Mesendoderm (in vitro differentiated cells): Measurements from ENCODE around the gene RHOD.

Experiments
- DNase-seq: peaks from one replicate; pipeline ENCODE4 v3.0.0; 2013
- H2AK5ac ChIP-seq: 2 replicates; pipeline ENCODE4 v1.6.1; 2013; ENCODE audit warnings: low read length, inconsistent platforms
- H2BK120ac ChIP-seq: 2 replicates; pipeline ENCODE4 v1.6.1; 2013; ENCODE audit warnings: low read depth, mild to moderate bottlenecking, low read length, moderate library complexity, mixed read lengths
- H2BK15ac ChIP-seq: replicated peaks from 2 replicates; pipeline ENCODE4 v1.6.1; 2013; ENCODE audit warnings: low read depth, mild to moderate bottlenecking, moderate library complexity
- H2BK5ac ChIP-seq: 2 replicates; pipeline ENCODE4 v1.6.1; 2013; ENCODE audit warnings: low read length, inconsistent platforms
- H3K18ac ChIP-seq: 2 replicates; pipeline ENCODE4 v1.6.1; 2013; ENCODE audit warnings: mild to moderate bottlenecking, low read length, mixed read lengths
- H3K23ac ChIP-seq: one replicate; pipeline ENCODE4 v1.6.1; 2013; ENCODE audit warnings: low read length
- H3K27ac ChIP-seq: 2 replicates; pipeline ENCODE4 v1.5.1; 2013; ENCODE audit warnings: low read depth, mild to moderate bottlenecking, inconsistent platforms, low read length, moderate library complexity
- H3K27me3 ChIP-seq: 2 replicates; pipeline ENCODE4 v1.6.1; 2013; ENCODE audit warnings: low read length, control low read depth, mild to moderate bottlenecking, inconsistent platforms; ENCODE audit not compliant: insufficient read depth, poor library complexity
- H3K36me3 ChIP-seq: 2 replicates; pipeline ENCODE4 v1.6.1; 2013; ENCODE audit warnings: low read length, inconsistent platforms; ENCODE audit not compliant: control insufficient read depth, insufficient read depth
- H3K4ac ChIP-seq: one replicate; pipeline ENCODE4 v1.6.1; 2013; ENCODE audit warnings: low read depth, mild to moderate bottlenecking, low read length, moderate library complexity
- H3K4me1 ChIP-seq: 2 replicates; pipeline ENCODE4 v1.6.1; 2013; ENCODE audit warnings: low read depth, low read length, inconsistent platforms; ENCODE audit not compliant: control insufficient read depth
- H3K4me2 ChIP-seq: 2 replicates; pipeline ENCODE4 v1.6.1; 2013; ENCODE audit warnings: low read length
- H3K4me3 ChIP-seq: 2 replicates; pipeline ENCODE4 v1.5.1; 2013; ENCODE audit warnings: mild to moderate bottlenecking, low read length
- H3K56ac ChIP-seq: one replicate; pipeline ENCODE4 v1.6.1; 2013; ENCODE audit warnings: low read length
- H3K79me1 ChIP-seq: 2 replicates; pipeline ENCODE4 v1.6.1; 2013; ENCODE audit warnings: low read length, inconsistent platforms
- H3K79me2 ChIP-seq: 2 replicates; pipeline ENCODE4 v1.6.1; 2013; ENCODE audit warnings: mild to moderate bottlenecking, low read length; ENCODE audit not compliant: control insufficient read depth, insufficient read depth
- H3K9ac ChIP-seq: 2 replicates; pipeline ENCODE4 v1.6.1; 2013; ENCODE audit warnings: low read length, inconsistent platforms
- H4K5ac ChIP-seq: one replicate; pipeline ENCODE4 v1.6.1; 2013; ENCODE audit warnings: low read length
- H4K8ac ChIP-seq: one replicate; pipeline ENCODE4 v1.6.1; 2013; ENCODE audit warnings: low read depth, mild to moderate bottlenecking, control low read depth, low read length, moderate library complexity
- WGBS: extraction: QIAGEN DNeasy Blood & Tissue Kit; methylation state at CpG from one replicate; pipeline ENCODE4 v1.1.7; 2013; ENCODE audit warnings: low lambda C conversion rate, missing lambda C conversion rate; ENCODE audit not compliant: insufficient coverage; ENCODE audit errors: extremely low coverage; 5-methylcytosine and 5-hydroxymethylcytosine counted together

The RHOD gene

DNA sequence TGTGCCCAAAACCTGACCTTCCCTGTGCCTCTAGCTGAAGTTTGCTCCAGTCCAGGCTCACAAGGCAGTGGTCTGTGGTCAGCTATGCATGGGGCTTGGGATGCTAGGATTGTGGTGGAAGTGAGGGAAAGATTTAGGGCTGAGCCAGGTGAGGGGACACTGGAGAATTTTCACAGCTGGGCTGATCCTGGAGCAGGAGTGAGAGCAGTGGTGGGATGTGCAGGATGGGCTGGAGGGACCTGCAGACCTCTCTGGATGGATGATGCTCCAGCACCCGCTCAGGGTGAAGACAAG lies 38.5 kb downstream of the RHOD start:
- Histone ChIP-seq H3K27ac (no peak overlapping the region), H3K23ac (no peak overlapping the region), H3K4me3 (no peak overlapping the region), H3K18ac (no peak overlapping the region), H3K4ac (no peak overlapping the region), H3K4me2 (no peak overlapping the region), H3K27me3 (no peaks in the 10 kb centered on the region), H3K4me1 (no peaks in the 10 kb centered on the region), H2BK120ac (no peak overlapping the region), H3K9ac (no peak overlapping the region), H3K36me3 (no peaks in the 10 kb centered on the region), H3K79me2 (no peaks in the 10 kb centered on the region), H3K56ac (no peak overlapping the region), H4K5ac (no peak overlapping the region), H3K79me1 (no peaks in the 10 kb centered on the region), H2AK5ac (no peak overlapping the region), H4K8ac (no peak overlapping the region), H2BK5ac (no peak overlapping the region), H2BK15ac (no peak overlapping the region)
- DNase-seq, result no peak
- WGBS, result no CpG with 5 or more reads among the region's 1 CpG

DNA sequence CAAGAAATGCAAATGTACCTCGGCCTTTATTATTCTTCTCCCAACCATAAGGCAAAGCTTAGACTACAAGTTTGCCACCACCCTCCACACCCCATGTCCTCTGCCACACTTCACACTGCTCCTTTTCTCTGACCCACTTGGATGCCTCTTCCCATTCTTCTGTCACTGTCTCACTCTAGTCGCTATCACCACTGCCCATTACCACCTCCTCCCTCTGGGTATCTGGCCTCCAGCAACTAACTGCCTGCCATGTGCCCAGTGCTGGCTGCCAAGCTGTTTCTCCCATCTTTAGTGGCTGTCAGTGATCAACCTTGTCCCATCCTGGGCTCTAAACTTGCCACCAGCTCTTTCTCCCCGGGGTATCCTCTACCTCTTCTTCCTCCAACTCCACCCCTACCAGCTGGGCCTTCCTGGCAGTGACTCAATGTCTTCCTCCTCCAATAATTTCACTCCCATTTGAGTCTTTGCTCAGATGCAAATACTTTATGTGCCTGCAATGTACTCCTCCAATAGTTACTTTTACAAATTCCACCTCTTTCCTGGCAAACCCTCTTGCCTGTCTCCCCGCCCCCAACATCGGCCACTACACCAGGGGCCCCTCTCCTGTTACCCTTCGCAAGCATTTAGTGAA lies 42.3 kb downstream of the RHOD start:
- Histone ChIP-seq H3K23ac (no peak overlapping the region), H3K18ac (no peak overlapping the region), H3K36me3 (no peaks in the 10 kb centered on the region), H2BK120ac (no peak overlapping the region), H3K79me2 (no peaks in the 10 kb centered on the region), H4K8ac (no peak overlapping the region), H2BK15ac (no peak overlapping the region), H3K79me1 (no peaks in the 10 kb centered on the region), H4K5ac (no peak overlapping the region), H3K56ac (no peak overlapping the region), H3K4ac (no peak overlapping the region), H3K4me1 (no peaks in the 10 kb centered on the region), H3K4me3 (no peak overlapping the region), H2BK5ac (no peak overlapping the region), H2AK5ac (no peak overlapping the region), H3K4me2 (no peak overlapping the region), H3K27ac (no peak overlapping the region), H3K9ac (no peak overlapping the region), H3K27me3 (no peaks in the 10 kb centered on the region)
- DNase-seq, result no peak
- WGBS, result no CpG with 5 or more reads among the region's 6 CpGs

DNA sequence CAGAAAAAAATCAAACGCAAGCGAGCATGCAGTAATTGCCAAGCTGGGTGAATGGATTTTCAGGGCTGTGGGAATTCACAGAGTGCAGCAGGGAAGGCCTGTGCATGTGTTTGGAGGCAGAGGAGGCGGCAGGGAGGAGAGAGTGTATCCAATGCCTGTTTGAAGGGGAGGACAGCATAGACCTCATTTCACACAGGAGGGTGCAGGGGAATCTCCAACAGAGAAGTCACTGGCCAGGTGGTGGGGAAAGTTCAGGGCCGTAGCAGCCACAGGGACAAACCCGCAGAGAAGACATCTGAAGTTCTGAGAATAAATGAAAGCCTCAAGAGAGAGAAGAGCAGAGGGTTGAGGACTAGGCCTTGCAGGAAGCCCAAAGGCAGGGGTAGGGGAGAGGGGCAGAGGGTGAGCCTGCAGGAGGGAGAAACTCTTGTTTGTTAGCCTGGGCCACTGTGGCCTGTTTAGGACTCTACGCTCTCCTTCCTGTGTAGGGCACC lies 43.2 kb downstream of the RHOD start:
- H3K9ac ChIP-seq, result no peak overlapping the region
- WGBS, result no CpG with 5 or more reads among the region's 6 CpGs
- no peak overlapping the region for H2BK120ac ChIP-seq
- no peak overlapping the region for H3K27ac ChIP-seq
- H4K8ac ChIP-seq, result no peak overlapping the region
- no peak overlapping the region for H3K23ac ChIP-seq
- H3K27me3 ChIP-seq, result no peaks in the 10 kb centered on the region
- H3K79me1 ChIP-seq, result no peaks in the 10 kb centered on the region
- H3K79me2 ChIP-seq, result no peaks in the 10 kb centered on the region
- H2BK15ac ChIP-seq, result no peak overlapping the region
- no peak overlapping the region for H2AK5ac ChIP-seq
- no peak overlapping the region for H3K18ac ChIP-seq
- no peak overlapping the region for H2BK5ac ChIP-seq
- no peak overlapping the region for H3K4me2 ChIP-seq
- H3K4ac ChIP-seq, result no peak overlapping the region
- H3K4me1 ChIP-seq, result no peaks in the 10 kb centered on the region
- H3K56ac ChIP-seq, result no peak overlapping the region
- no peaks in the 10 kb centered on the region for H3K36me3 ChIP-seq
- no peak for DNase-seq
- no peak overlapping the region for H3K4me3 ChIP-seq
- H4K5ac ChIP-seq, result no peak overlapping the region

DNA sequence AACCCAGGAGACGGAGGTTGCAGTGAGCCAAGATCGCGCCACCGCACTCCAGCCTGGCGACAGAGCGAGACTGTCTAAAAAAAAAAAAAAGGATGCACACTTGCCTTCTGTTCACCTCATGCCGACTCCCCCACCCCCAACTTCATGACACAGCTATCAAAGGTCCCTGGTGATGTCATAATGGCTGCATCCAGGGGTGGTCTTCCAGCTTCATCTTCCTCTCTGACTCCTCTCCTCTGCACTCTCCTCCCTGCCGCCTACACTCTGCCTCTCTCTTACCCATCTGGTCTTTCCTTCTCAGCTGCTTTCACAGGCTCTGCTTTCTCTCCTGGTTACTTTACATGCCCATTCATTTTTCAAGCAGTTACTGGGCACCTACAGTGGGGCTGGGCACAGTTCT lies 46.0 kb downstream of the RHOD start:
- Histone ChIP-seq H3K18ac (no peak overlapping the region), H2BK5ac (no peak overlapping the region), H3K4ac (no peak overlapping the region), H3K79me2 (no peaks in the 10 kb centered on the region), H3K79me1 (no peaks in the 10 kb centered on the region), H3K9ac (no peak overlapping the region), H4K8ac (no peak overlapping the region), H3K23ac (no peak overlapping the region), H2BK15ac (no peak overlapping the region), H3K56ac (no peak overlapping the region), H3K4me1 (no peaks in the 10 kb centered on the region), H4K5ac (no peak overlapping the region), H2AK5ac (no peak overlapping the region), H3K27ac (no peak overlapping the region), H3K4me3 (no peak overlapping the region), H3K4me2 (no peak overlapping the region), H3K36me3 (no peaks in the 10 kb centered on the region), H2BK120ac (no peak overlapping the region), H3K27me3 (no peaks in the 10 kb centered on the region)
- WGBS, result no CpG with 5 or more reads among the region's 8 CpGs
- DNase-seq, result no peak

DNA sequence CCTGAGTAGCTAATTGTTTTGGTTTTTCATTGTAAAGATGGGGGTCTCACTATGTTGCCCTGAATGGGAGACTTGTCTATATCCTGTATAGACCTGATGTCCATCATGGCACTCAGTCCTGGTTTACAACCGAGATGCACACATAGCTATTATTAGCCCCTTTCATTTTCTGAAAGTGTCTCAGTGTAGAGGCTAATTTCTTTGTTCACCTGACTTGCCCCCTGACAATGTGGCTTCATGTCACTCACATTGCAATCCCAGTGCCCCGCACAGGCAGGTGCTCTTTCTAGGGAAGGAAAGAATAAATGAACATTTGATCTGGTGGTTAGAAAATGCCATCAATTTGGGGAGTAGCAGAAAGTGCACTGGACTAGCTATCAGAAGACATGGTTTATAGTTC lies 49.3 kb downstream of the RHOD start:
- Histone ChIP-seq H3K4me1 (no peaks in the 10 kb centered on the region), H3K23ac (no peak overlapping the region), H4K5ac (no peak overlapping the region), H2BK15ac (no peak overlapping the region), H3K27me3 (no peaks in the 10 kb centered on the region), H3K36me3 (no peaks in the 10 kb centered on the region), H3K56ac (no peak overlapping the region), H3K4me2 (no peak overlapping the region), H3K79me2 (no peaks in the 10 kb centered on the region), H2AK5ac (no peak overlapping the region), H3K18ac (no peak overlapping the region), H3K4me3 (no peak overlapping the region), H2BK120ac (no peak overlapping the region), H2BK5ac (no peak overlapping the region), H3K79me1 (no peaks in the 10 kb centered on the region), H4K8ac (no peak overlapping the region), H3K9ac (no peak overlapping the region), H3K27ac (no peak overlapping the region), H3K4ac (no peak overlapping the region)
- WGBS, result no CpG with 5 or more reads among the region's 2 CpGs
- no peak for DNase-seq

DNA sequence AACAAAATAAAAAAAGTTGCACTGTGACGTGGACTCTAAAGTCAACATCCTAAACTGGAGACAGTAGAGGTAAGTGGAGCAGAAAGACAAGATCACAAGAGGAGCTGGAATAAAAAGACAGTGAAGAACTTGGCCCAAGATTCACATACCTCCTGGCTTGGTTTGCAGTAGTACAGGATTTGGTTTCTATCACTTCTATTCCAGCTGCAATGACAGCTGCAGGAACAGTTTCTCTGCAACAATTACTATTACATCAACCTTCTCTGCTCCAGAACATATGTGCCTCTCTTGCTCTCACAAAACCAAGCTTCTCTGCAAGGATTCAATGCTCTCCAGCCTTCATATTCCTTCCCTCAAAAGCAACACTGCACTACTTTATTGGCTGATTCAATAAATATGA lies 54.6 kb downstream of the RHOD start:
- H2AK5ac ChIP-seq, result no peak overlapping the region
- no peak overlapping the region for H3K9ac ChIP-seq
- DNase-seq, result no peak
- no peak overlapping the region for H2BK15ac ChIP-seq
- no peak overlapping the region for H4K8ac ChIP-seq
- H3K4me3 ChIP-seq, result no peak overlapping the region
- no peak overlapping the region for H2BK120ac ChIP-seq
- no peak overlapping the region for H3K4ac ChIP-seq
- H2BK5ac ChIP-seq, result no peak overlapping the region
- no peak overlapping the region for H3K18ac ChIP-seq
- H3K4me2 ChIP-seq, result no peak overlapping the region
- H4K5ac ChIP-seq, result no peak overlapping the region
- no peak overlapping the region for H3K23ac ChIP-seq
- H3K56ac ChIP-seq, result no peak overlapping the region
- H3K79me1 ChIP-seq, result no peaks in the 10 kb centered on the region
- no peak overlapping the region for H3K27ac ChIP-seq
- no peaks in the 10 kb centered on the region for H3K4me1 ChIP-seq
- H3K79me2 ChIP-seq, result no peaks in the 10 kb centered on the region
- H3K36me3 ChIP-seq, result no peaks in the 10 kb centered on the region
- no CpG with 5 or more reads among the region's 1 CpG for WGBS
- no peaks in the 10 kb centered on the region for H3K27me3 ChIP-seq
